HepG2 (cell line): Measurements from ENCODE around the gene AGMO. TPM values are rescaled to one million over a fixed set of nuclear protein-coding genes. Genes with fewer than 3 reads are reported as not detected.

Experiments
- ATAC-seq: fragments of 200-7000 bp; cut with Tn5 transposase; 3 replicates; pipeline ENCODE4 v1.9.1; 2020; ENCODE audit warnings: mild to moderate bottlenecking, moderate library complexity
- BruUV-seq: library from RNA; stranded (reverse); fragments of 400-500 nt; replicated peaks from 2 replicates; lab custom pipeline; 2021; lab: Mats Ljungman, UMichigan
- CTCF ChIA-PET: fragments of 300-600 bp; formaldehyde crosslinking; extraction: SDS; loops from one replicate; lab custom pipeline; 2021; ENCODE audit warnings: low total read pairs, inconsistent platforms, low intra/inter-chr PET ratio; lab: Yijun Ruan, JAX
- POLR2A ChIA-PET: fragments of 350-600 bp; sonication (Branson Sonifier 250); formaldehyde crosslinking; loops from one replicate; lab custom pipeline; 2020; ENCODE audit warnings: antibody characterized with exemption, inconsistent platforms; lab: Yijun Ruan, JAX
- DNase-seq: peaks from one replicate; pipeline ENCODE4 v3.0.0-alpha.2; 2015; ENCODE audit warnings: low spot score
- FAIRE-seq: peaks from 3 replicates; lab custom pipeline; 2011; peaks lifted over from hg19 to GRCh38; lab: Jason Lieb, UNC
- H2AFZ ChIP-seq: one replicate; pipeline ENCODE4 v1.6.1; 2011; ENCODE audit warnings: low read length, inconsistent platforms
- H3K27ac ChIP-seq: fragments of 300-600 bp; 3 replicates; pipeline ENCODE4 v1.8.0; 2011; ENCODE audit warnings: mixed run types, mild to moderate bottlenecking, mixed read lengths, low read length, inconsistent platforms; ENCODE audit not compliant: insufficient read depth; ENCODE audit errors: extremely low read length
- H3K27me3 ChIP-seq, 2 experiments: fragments of 200-600 bp in 1 of 2; 2 replicates in 1 of 2; 3 replicates in 1 of 2; pipeline versions ENCODE4 v1.6.0 to v1.8.0; 2011; ENCODE audit warnings: low read length in 2 of 2, mild to moderate bottlenecking in 2 of 2, moderate library complexity in 2 of 2, inconsistent platforms in 1 of 2; ENCODE audit not compliant: insufficient read depth in 2 of 2, control insufficient read depth in 1 of 2
- H3K36me3 ChIP-seq, 2 experiments: fragments of 200-600 bp in 1 of 2; replicated peaks in 1 of 2; 2 replicates in 1 of 2; 3 replicates in 1 of 2; pipeline versions ENCODE4 v1.5.1 to v1.8.0; 2011; ENCODE audit warnings: low read length in 2 of 2, inconsistent platforms in 1 of 2; ENCODE audit not compliant: insufficient read depth in 2 of 2, control insufficient read depth in 1 of 2
- H3K4me1 ChIP-seq: 2 replicates; pipeline ENCODE4 v1.5.1; 2012; ENCODE audit warnings: low read length, inconsistent platforms; ENCODE audit not compliant: insufficient read depth
- H3K4me2 ChIP-seq: 2 replicates; pipeline ENCODE4 v1.6.0; 2011; ENCODE audit warnings: low read depth, low read length, inconsistent platforms
- H3K4me3 ChIP-seq, 3 experiments: fragments of 200-600 bp in 1 of 3; sonication (generic), shearing (Covaris generic) in 1 of 3; replicated peaks in 1 of 3; 2 replicates each; pipeline ENCODE4 v1.5.1; 2011 to 2016; ENCODE audit warnings: low read length in 3 of 3, inconsistent platforms in 2 of 3, low read depth in 2 of 3, mild to moderate bottlenecking in 2 of 3, control low read depth in 1 of 3, mixed read lengths in 1 of 3; ENCODE audit not compliant: insufficient read depth in 1 of 3
- H3K79me2 ChIP-seq: one replicate; pipeline ENCODE4 v1.6.1; 2011; ENCODE audit warnings: low read length, inconsistent platforms; ENCODE audit not compliant: insufficient read depth
- H3K9ac ChIP-seq: 2 replicates; pipeline ENCODE4 v1.6.0; 2011; ENCODE audit warnings: mild to moderate bottlenecking, low read depth, low read length, inconsistent platforms; ENCODE audit not compliant: insufficient read depth
- H3K9me3 ChIP-seq: 2 replicates; pipeline ENCODE4 v1.5.1; 2012; ENCODE audit warnings: mild to moderate bottlenecking, low read length
- H4K20me1 ChIP-seq: 2 replicates; pipeline ENCODE4 v1.6.0; 2011; ENCODE audit warnings: inconsistent platforms, mild to moderate bottlenecking, low read length, moderate library complexity; ENCODE audit not compliant: insufficient read depth
- HNRNPH1 ChIP-seq: fragments of 200-400 bp; formaldehyde crosslinking; optimal IDR thresholded peaks from 2 replicates; pipeline ENCODE3; 2017; ENCODE audit warnings: mild to moderate bottlenecking, low read depth, low read length
- IKZF4 ChIP-seq: sonication (generic); formaldehyde crosslinking; IDR thresholded peaks from 2 replicates; pipeline ENCODE4 v1.5.1; 2020; ENCODE audit warnings: borderline replicate concordance, mild to moderate bottlenecking, low read depth, missing genetic modification reagents; ENCODE audit errors: not compliant biosample characterization
- MIER3 ChIP-seq: IDR thresholded peaks from 2 replicates; pipeline ENCODE4 v1.6.1; 2016; ENCODE audit warnings: missing compliant biosample characterization, borderline replicate concordance
- MXI1 ChIP-seq: IDR thresholded peaks from 3 replicates; pipeline ENCODE4 v1.6.1; 2012; ENCODE audit warnings: low read depth, low read length, inconsistent platforms, borderline replicate concordance
- PHF8 ChIP-seq: sonication (generic); formaldehyde crosslinking; IDR thresholded peaks from 2 replicates; pipeline ENCODE4 v1.5.0; 2020; ENCODE audit warnings: missing genetic modification reagents
- POLR2AphosphoS5 ChIP-seq: IDR thresholded peaks from 2 replicates; pipeline ENCODE4 v1.6.1; 2012; ENCODE audit warnings: low read depth, low read length
- PREB ChIP-seq: sonication (generic); formaldehyde crosslinking; IDR thresholded peaks from 2 replicates; pipeline ENCODE4 v1.4.0; 2020; ENCODE audit warnings: missing genetic modification reagents
- RARA ChIP-seq: IDR thresholded peaks from 2 replicates; pipeline ENCODE4 v1.6.1; 2016; ENCODE audit warnings: missing genetic modification reagents, missing compliant biosample characterization
- SMAD9 ChIP-seq: sonication (generic); formaldehyde crosslinking; IDR thresholded peaks from 2 replicates; pipeline ENCODE4 v1.5.1; 2020; ENCODE audit warnings: mild to moderate bottlenecking, missing genetic modification reagents
- ZBTB33 ChIP-seq: sonication (generic); formaldehyde crosslinking; IDR thresholded peaks from 2 replicates; pipeline ENCODE4 v1.4.0; 2020; ENCODE audit warnings: missing genetic modification reagents
- ZBTB37 ChIP-seq: sonication (generic); formaldehyde crosslinking; IDR thresholded peaks from 2 replicates; pipeline ENCODE4 v1.4.0; 2020; ENCODE audit warnings: mild to moderate bottlenecking, missing genetic modification reagents
- ZBTB42 ChIP-seq: sonication (generic); formaldehyde crosslinking; IDR thresholded peaks from 2 replicates; pipeline ENCODE4 v1.5.0; 2020; ENCODE audit warnings: mild to moderate bottlenecking, missing genetic modification reagents
- ZC3H4 ChIP-seq: sonication (generic); formaldehyde crosslinking; IDR thresholded peaks from 2 replicates; pipeline ENCODE4 v1.4.0; 2020; ENCODE audit warnings: missing genetic modification reagents, borderline replicate concordance
- ZFP1 ChIP-seq: IDR thresholded peaks from 2 replicates; pipeline ENCODE4 v1.6.1; 2016
- ZFP62 ChIP-seq: sonication (generic); formaldehyde crosslinking; IDR thresholded peaks from 2 replicates; pipeline ENCODE4 v1.4.0; 2020; ENCODE audit warnings: missing genetic modification reagents
- ZNF143 ChIP-seq: sonication (generic); formaldehyde crosslinking; IDR thresholded peaks from 2 replicates; pipeline ENCODE4 v1.4.0; 2020; ENCODE audit warnings: missing genetic modification reagents
- ZNF296 ChIP-seq: sonication (generic); formaldehyde crosslinking; conservative IDR thresholded peaks from 2 replicates; pipeline ENCODE4 v1.5.0; 2020; ENCODE audit warnings: mild to moderate bottlenecking, missing genetic modification reagents
- ZNF326 ChIP-seq: sonication (generic); formaldehyde crosslinking; IDR thresholded peaks from 2 replicates; pipeline ENCODE4 v1.4.0; 2020; ENCODE audit warnings: missing genetic modification reagents, borderline replicate concordance
- ZNF468 ChIP-seq: sonication (generic); formaldehyde crosslinking; IDR thresholded peaks from 2 replicates; pipeline ENCODE4 v1.8.0; 2022; ENCODE audit warnings: mild to moderate bottlenecking, moderate library complexity, missing genetic modification reagents
- ZSCAN29 ChIP-seq: sonication (generic); formaldehyde crosslinking; conservative IDR thresholded peaks from 2 replicates; pipeline ENCODE4 v1.4.0; 2020; ENCODE audit warnings: mild to moderate bottlenecking, missing genetic modification reagents
- WGBS: methylation state at CpG from one replicate; pipeline ENCODE4 v1.1.6; 2017; ENCODE audit warnings: low lambda C conversion rate; 5-methylcytosine and 5-hydroxymethylcytosine counted together
- in situ Hi-C: cut with HindIII; loops from 2 replicates; pipeline ENCODE4 v1.10.0; 2017; ENCODE audit warnings: low pct_unique_long_range_greater_than_20kb; ENCODE audit not compliant: extremely low pct_ligation_motif_present
- intact Hi-C: fragments of 100-400 bp; cut with micrococcal nuclease; formaldehyde crosslinking; loops from one replicate; pipeline ENCODE4 v1.10.0; 2022; ENCODE audit not compliant: unreplicated experiment
- polyA plus RNA-seq, 8 experiments: library from polyadenylated mRNA; depleted of rRNA in 3 of 8; stranded (reverse) in 7 of 8; unstranded in 1 of 8; fragments of >200 nt; fragmentation: Illumina TruSeq in 4 of 8; extraction: Trizol in 4 of 8; gene quantifications; 2 replicates each; pipeline versions ENCODE4 v1.2.1 to v1.2.3, GENCODE V29; 2011 to 2016; ENCODE audit warnings: low read depth in 4 of 8, missing spikeins in 1 of 8, mixed read lengths in 1 of 8; ENCODE audit not compliant: insufficient read depth in 1 of 8
- total RNA-seq, 5 experiments: library from RNA; depleted of rRNA; stranded (reverse); fragments of >200 nt; fragmentation: Illumina TruSeq; extraction: Trizol; gene quantifications; 2 replicates each; pipeline ENCODE4 v1.2.3, GENCODE V29; 2016; ENCODE audit warnings: low read depth in 1 of 5

The AGMO gene
- total and polyA plus RNA-seq, 2 of the 13 experiments (the other 11 are each of a cell fraction or from before 2014, with no cell fraction given), result 0.22 to 0.50 TPM

DNA sequence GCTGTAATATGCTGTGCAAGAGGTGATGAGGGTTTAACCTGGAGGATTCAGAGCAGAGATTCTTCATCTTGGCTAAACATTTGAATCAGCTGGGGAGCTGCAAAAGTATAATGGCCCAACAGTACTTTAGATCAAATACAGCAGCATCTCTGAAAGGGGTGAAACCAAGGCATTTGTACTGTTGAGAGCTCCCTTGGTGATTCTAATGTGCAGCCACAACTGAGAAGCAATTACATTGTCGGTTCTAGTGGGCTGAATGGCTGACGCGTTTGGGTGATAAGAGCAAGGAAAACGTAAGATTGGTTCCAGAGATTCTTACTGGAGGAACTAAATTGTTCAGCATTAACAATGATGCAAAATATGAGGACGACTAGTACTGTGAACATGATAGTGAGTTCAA, 269.7 kb downstream of the AGMO start:
- Histone ChIP-seq H3K27ac (no peak overlapping the region), H2AFZ (no peak overlapping the region), H4K20me1 (no peaks in the 10 kb centered on the region), H3K27me3 (no peaks in the 10 kb centered on the region), H3K9ac (no peak overlapping the region), H3K4me3 (no peak overlapping the region), H3K9me3 (peaks cover 21% of the 10 kb centered on the region; the same call in 1 of the 2 replicates), H3K4me1 (no peaks in the 10 kb centered on the region), H3K36me3 (no peaks in the 10 kb centered on the region), H3K79me2 (no peaks in the 10 kb centered on the region), H3K4me2 (no peak overlapping the region)
- FAIRE-seq, result no peak
- in situ Hi-C loops (no loop called here), intact Hi-C loops (no loop called here)
- DNase-seq, result no peak
- no TSS peak for BruUV-seq
- TF ChIP-seq RARA (no peak), ZSCAN29 (CRISPR knock-in tag) (no peak), ZNF326 (CRISPR knock-in tag) (no peak), ZC3H4 (CRISPR knock-in tag) (no peak), ZNF468 (no peak), SMAD9 (CRISPR knock-in tag) (no peak), ZNF143 (CRISPR knock-in tag) (no peak), ZBTB33 (CRISPR knock-in tag) (no peak), ZBTB42 (no peak), ZFP62 (CRISPR knock-in tag) (no peak), PHF8 (no peak), MIER3 (no peak), IKZF4 (CRISPR knock-in tag) (no peak), ZNF296 (CRISPR knock-in tag) (no peak), MXI1 (no peak), POLR2AphosphoS5 (no peak), ZBTB37 (CRISPR knock-in tag) (no peak), HNRNPH1 (no peak), ZFP1 (CRISPR knock-in tag) (no peak), PREB (CRISPR knock-in tag) (no peak)
- ChIA-PET POLR2A (no interaction called here), CTCF (no interaction called here)
- no peak for ATAC-seq
- WGBS, result 52% methylated on average over 5 of the region's 5 CpGs
